ENCODE measurements around the gene DNM3.
A peak's percentile ranks its signal among the peaks of the same experiment; 100 is the strongest.

Gene DNM3

GRCh38 chr1:172138634-172139033, 297.3 kb downstream of the DNM3 start:
- no peaks in the 10 kb centered on the region for H3K27me3 ChIP-seq (ENCODE audit: control insufficient read depth in 1 of 2, insufficient read depth in 2 of 2, low read length in 2 of 2)
- H3K36me3 ChIP-seq (ENCODE audit: control insufficient read depth in 2 of 2, insufficient read depth in 2 of 2, low read length in 2 of 2), result no peaks in the 10 kb centered on the region
- H3K4me3 ChIP-seq (ENCODE audit: low read length in 2 of 2), result no peak overlapping the region
- no peaks in the 10 kb centered on the region for H3K4me1 ChIP-seq (ENCODE audit: control insufficient read depth, insufficient read depth, low read length)
- no peaks in the 10 kb centered on the region for H3K9me3 ChIP-seq (ENCODE audit: control insufficient read depth in 2 of 2, low read length in 2 of 2)
- H3K27ac ChIP-seq (ENCODE audit: low read length), result no peak overlapping the region
- H3K9ac ChIP-seq (ENCODE audit: low read length in 2 of 2), result no peak overlapping the region

GRCh38 chr1:172139196-172139595, 297.9 kb downstream of the DNM3 start:
- no peak overlapping the region for H3K27ac ChIP-seq (ENCODE audit: low read length)
- no peak overlapping the region for H3K9ac ChIP-seq (ENCODE audit: low read length in 2 of 2)
- no peaks in the 10 kb centered on the region for H3K9me3 ChIP-seq (ENCODE audit: control insufficient read depth in 2 of 2, low read length in 2 of 2)
- H3K36me3 ChIP-seq (ENCODE audit: control insufficient read depth in 2 of 2, insufficient read depth in 2 of 2, low read length in 2 of 2), result no peaks in the 10 kb centered on the region
- H3K4me3 ChIP-seq (ENCODE audit: low read length in 2 of 2), result no peak overlapping the region
- no peaks in the 10 kb centered on the region for H3K4me1 ChIP-seq (ENCODE audit: control insufficient read depth, insufficient read depth, low read length)
- no peaks in the 10 kb centered on the region for H3K27me3 ChIP-seq (ENCODE audit: control insufficient read depth in 1 of 2, insufficient read depth in 2 of 2, low read length in 2 of 2)

DNA sequence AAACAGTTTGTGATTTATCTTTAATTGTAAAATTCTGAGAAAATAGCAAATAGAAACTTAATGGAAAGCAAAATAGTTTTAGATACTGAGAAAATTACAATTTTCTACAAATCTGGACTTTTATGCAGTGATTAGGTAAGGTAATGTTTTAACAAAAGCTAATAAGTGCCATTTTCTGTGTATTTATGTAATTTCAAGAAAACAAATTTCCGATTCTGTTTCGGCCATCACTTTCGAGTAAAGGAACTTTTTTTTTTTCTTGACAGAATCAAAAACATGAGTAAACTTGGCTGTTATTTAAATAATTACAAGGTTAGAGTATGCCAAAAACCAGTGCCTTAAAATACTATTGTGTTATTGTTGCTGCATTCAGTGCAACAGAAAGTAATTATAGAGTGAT, 298.8 kb downstream of the DNM3 start:
- Histone ChIP-seq H3K36me3 (ENCODE audit: control insufficient read depth in 2 of 2, insufficient read depth in 2 of 2, low read length in 2 of 2) (no peaks in the 10 kb centered on the region), H3K9ac (ENCODE audit: low read length in 2 of 2) (peak overlapping the region in 1 of 2 donors; percentile 22), H3K9me3 (ENCODE audit: control insufficient read depth in 2 of 2, low read length in 2 of 2) (no peaks in the 10 kb centered on the region), H3K4me1 (ENCODE audit: control insufficient read depth, insufficient read depth, low read length) (no peaks in the 10 kb centered on the region), H3K27ac (ENCODE audit: low read length) (no peak overlapping the region), H3K27me3 (ENCODE audit: control insufficient read depth in 1 of 2, insufficient read depth in 2 of 2, low read length in 2 of 2) (no peaks in the 10 kb centered on the region), H3K4me3 (ENCODE audit: low read length in 2 of 2) (peak overlapping the region in 1 of 2 donors; percentile 47)

DNA sequence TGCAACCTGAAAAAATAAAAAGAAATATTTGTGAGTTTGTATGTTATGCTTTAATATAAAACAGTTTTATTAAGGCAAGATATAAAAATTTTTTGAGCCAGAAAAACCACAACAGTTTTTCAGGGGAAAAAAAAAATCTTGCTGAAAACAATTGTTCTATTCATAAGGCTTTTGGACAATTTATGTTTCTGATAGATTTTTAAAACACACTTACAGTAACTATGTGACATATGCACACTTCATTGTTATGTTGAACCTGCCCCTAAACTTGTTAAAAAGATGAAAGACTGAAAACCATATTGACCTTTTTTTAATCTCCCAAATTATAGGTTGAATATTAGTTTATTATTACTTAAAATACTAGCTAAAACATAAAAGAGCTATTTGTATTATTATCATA, 299.3 kb downstream of the DNM3 start:
- Histone ChIP-seq H3K27me3 (ENCODE audit: control insufficient read depth in 1 of 2, insufficient read depth in 2 of 2, low read length in 2 of 2) (no peaks in the 10 kb centered on the region), H3K4me1 (ENCODE audit: control insufficient read depth, insufficient read depth, low read length) (peaks cover 3% of the 10 kb centered on the region), H3K9me3 (ENCODE audit: control insufficient read depth in 2 of 2, low read length in 2 of 2) (no peaks in the 10 kb centered on the region), H3K9ac (ENCODE audit: low read length in 2 of 2) (peak overlapping the region in 1 of 2 donors; percentile 46), H3K27ac (ENCODE audit: low read length) (no peak overlapping the region), H3K36me3 (ENCODE audit: control insufficient read depth in 2 of 2, insufficient read depth in 2 of 2, low read length in 2 of 2) (no peaks in the 10 kb centered on the region), H3K4me3 (ENCODE audit: low read length in 2 of 2) (peak overlapping the region in 1 of 2 donors; percentile 90)

- H3K9ac ChIP-seq (ENCODE audit: low read length in 2 of 2), result peak overlapping the region; percentile 14 to 80
- peak overlapping the region; percentile 74 to 90 for H3K4me3 ChIP-seq (ENCODE audit: low read length in 2 of 2)
- no peaks in the 10 kb centered on the region for H3K9me3 ChIP-seq (ENCODE audit: control insufficient read depth in 2 of 2, low read length in 2 of 2)
- no peaks in the 10 kb centered on the region for H3K36me3 ChIP-seq (ENCODE audit: control insufficient read depth in 2 of 2, insufficient read depth in 2 of 2, low read length in 2 of 2)
- peak overlapping the region; percentile 42 for H3K27ac ChIP-seq (ENCODE audit: low read length)
- H3K27me3 ChIP-seq (ENCODE audit: control insufficient read depth in 1 of 2, insufficient read depth in 2 of 2, low read length in 2 of 2), result no peaks in the 10 kb centered on the region
- H3K4me1 ChIP-seq (ENCODE audit: control insufficient read depth, insufficient read depth, low read length), result peaks cover 3% of the 10 kb centered on the region
These were observed 300.1 kb downstream of the DNM3 start for GRCh38 chr1:172141341-172141881.

GRCh38 chr1:172142324-172142723, 301.0 kb downstream of the DNM3 start:
- peak overlapping the region in 1 of 2 donors; percentile 74 for H3K9ac ChIP-seq (ENCODE audit: low read length in 2 of 2)
- no peaks in the 10 kb centered on the region for H3K36me3 ChIP-seq (ENCODE audit: control insufficient read depth in 2 of 2, insufficient read depth in 2 of 2, low read length in 2 of 2)
- no peaks in the 10 kb centered on the region for H3K9me3 ChIP-seq (ENCODE audit: control insufficient read depth in 2 of 2, low read length in 2 of 2)
- peaks cover 3% of the 10 kb centered on the region for H3K4me1 ChIP-seq (ENCODE audit: control insufficient read depth, insufficient read depth, low read length)
- no peaks in the 10 kb centered on the region for H3K27me3 ChIP-seq (ENCODE audit: control insufficient read depth in 1 of 2, insufficient read depth in 2 of 2, low read length in 2 of 2)
- peak overlapping the region; percentile 59 to 90 for H3K4me3 ChIP-seq (ENCODE audit: low read length in 2 of 2)
- no peak overlapping the region for H3K27ac ChIP-seq (ENCODE audit: low read length)

GRCh38 chr1:172143384-172144055, 302.2 kb downstream of the DNM3 start:
- H3K9me3 ChIP-seq (ENCODE audit: control insufficient read depth in 2 of 2, low read length in 2 of 2), result no peaks in the 10 kb centered on the region
- H3K27ac ChIP-seq (ENCODE audit: low read length), result peak overlapping the region; percentile 90
- no peaks in the 10 kb centered on the region for H3K36me3 ChIP-seq (ENCODE audit: control insufficient read depth in 2 of 2, insufficient read depth in 2 of 2, low read length in 2 of 2)
- H3K4me1 ChIP-seq (ENCODE audit: control insufficient read depth, insufficient read depth, low read length), result peaks cover 3% of the 10 kb centered on the region
- H3K9ac ChIP-seq (ENCODE audit: low read length in 2 of 2), result peak overlapping the region; percentile 74 to 83
- H3K4me3 ChIP-seq (ENCODE audit: low read length in 2 of 2), result peak overlapping the region; percentile 85 to 90
- H3K27me3 ChIP-seq (ENCODE audit: control insufficient read depth in 1 of 2, insufficient read depth in 2 of 2, low read length in 2 of 2), result no peaks in the 10 kb centered on the region

- H3K27ac ChIP-seq (ENCODE audit: low read length), result peak overlapping the region; percentile 90
- H3K9ac ChIP-seq (ENCODE audit: low read length in 2 of 2), result peak overlapping the region; percentile 74 to 83
- H3K4me1 ChIP-seq (ENCODE audit: control insufficient read depth, insufficient read depth, low read length), result peaks cover 3% of the 10 kb centered on the region
- no peaks in the 10 kb centered on the region for H3K9me3 ChIP-seq (ENCODE audit: control insufficient read depth in 2 of 2, low read length in 2 of 2)
- H3K27me3 ChIP-seq (ENCODE audit: control insufficient read depth in 1 of 2, insufficient read depth in 2 of 2, low read length in 2 of 2), result no peaks in the 10 kb centered on the region
- peak overlapping the region; percentile 85 to 90 for H3K4me3 ChIP-seq (ENCODE audit: low read length in 2 of 2)
- H3K36me3 ChIP-seq (ENCODE audit: control insufficient read depth in 2 of 2, insufficient read depth in 2 of 2, low read length in 2 of 2), result no peaks in the 10 kb centered on the region
These were observed 303.3 kb downstream of the DNM3 start for GRCh38 chr1:172144445-172145061.

DNA sequence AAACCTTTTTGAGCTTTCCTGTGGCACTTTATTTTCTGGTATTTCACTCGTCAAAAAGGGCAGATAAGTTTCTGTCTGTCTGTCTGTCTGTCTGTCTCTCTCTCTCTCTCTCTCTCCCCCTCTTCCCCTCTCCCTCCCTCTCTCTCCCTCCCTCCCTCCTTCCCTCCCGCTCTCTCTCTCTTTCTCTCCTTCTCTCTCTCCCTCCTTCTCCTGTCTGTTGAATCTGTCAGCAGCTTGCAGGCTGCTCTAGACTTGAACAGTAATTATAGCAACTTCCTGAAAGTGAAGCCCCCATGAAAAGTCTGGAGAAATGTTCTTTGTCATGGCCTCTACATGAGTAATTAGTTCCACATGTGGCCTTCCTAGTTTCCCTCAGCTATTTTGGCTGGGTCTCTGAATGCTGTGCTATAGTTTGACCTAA, 303.9 kb downstream of the DNM3 start:
- Histone ChIP-seq H3K4me1 (ENCODE audit: control insufficient read depth, insufficient read depth, low read length) (peaks cover 3% of the 10 kb centered on the region), H3K4me3 (ENCODE audit: low read length in 2 of 2) (peak overlapping the region; percentile 85 to 90), H3K27me3 (ENCODE audit: control insufficient read depth in 1 of 2, insufficient read depth in 2 of 2, low read length in 2 of 2) (no peaks in the 10 kb centered on the region), H3K27ac (ENCODE audit: low read length) (peak overlapping the region; percentile 90), H3K9me3 (ENCODE audit: control insufficient read depth in 2 of 2, low read length in 2 of 2) (no peaks in the 10 kb centered on the region), H3K9ac (ENCODE audit: low read length in 2 of 2) (peak overlapping the region; percentile 62 to 74), H3K36me3 (ENCODE audit: control insufficient read depth in 2 of 2, insufficient read depth in 2 of 2, low read length in 2 of 2) (no peaks in the 10 kb centered on the region)

DNA sequence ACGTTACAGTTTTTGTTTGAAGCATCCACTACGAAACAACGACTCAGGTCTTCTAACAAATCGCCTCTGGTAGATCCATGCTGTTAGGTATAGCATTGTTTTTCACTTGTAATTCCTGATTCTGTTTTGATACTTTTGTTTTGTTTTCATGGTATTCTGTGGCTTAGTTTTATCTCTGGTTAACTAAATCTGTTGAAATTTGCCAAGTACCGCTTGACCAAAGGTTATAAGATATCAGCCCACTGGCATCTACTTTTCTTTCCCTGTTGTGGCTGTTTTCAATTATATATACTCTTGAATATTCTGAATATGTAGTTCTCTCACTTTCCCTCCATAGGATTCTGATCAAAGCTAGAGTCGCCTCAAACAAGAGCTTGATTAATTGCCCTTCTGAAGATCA, 304.4 kb downstream of the DNM3 start:
- Histone ChIP-seq H3K9ac (ENCODE audit: low read length in 2 of 2) (peak overlapping the region in 1 of 2 donors; percentile 74), H3K27ac (ENCODE audit: low read length) (peak overlapping the region; percentile 90), H3K4me1 (ENCODE audit: control insufficient read depth, insufficient read depth, low read length) (peaks cover 3% of the 10 kb centered on the region), H3K9me3 (ENCODE audit: control insufficient read depth in 2 of 2, low read length in 2 of 2) (no peaks in the 10 kb centered on the region), H3K4me3 (ENCODE audit: low read length in 2 of 2) (peak overlapping the region; percentile 85 to 90), H3K27me3 (ENCODE audit: control insufficient read depth in 1 of 2, insufficient read depth in 2 of 2, low read length in 2 of 2) (no peaks in the 10 kb centered on the region), H3K36me3 (ENCODE audit: control insufficient read depth in 2 of 2, insufficient read depth in 2 of 2, low read length in 2 of 2) (no peaks in the 10 kb centered on the region)
